Mesendoderm (in vitro differentiated cells): ENCODE results near the gene NT5C1B.

ENCODE experiments used
- DNase-seq: peaks from one replicate; pipeline ENCODE4 v3.0.0; 2013
- H2AK5ac ChIP-seq: 2 replicates; pipeline ENCODE4 v1.6.1; 2013; ENCODE audit warnings: low read length, inconsistent platforms
- H2BK120ac ChIP-seq: 2 replicates; pipeline ENCODE4 v1.6.1; 2013; ENCODE audit warnings: low read depth, mild to moderate bottlenecking, low read length, moderate library complexity, mixed read lengths
- H2BK15ac ChIP-seq: replicated peaks from 2 replicates; pipeline ENCODE4 v1.6.1; 2013; ENCODE audit warnings: low read depth, mild to moderate bottlenecking, moderate library complexity
- H2BK5ac ChIP-seq: 2 replicates; pipeline ENCODE4 v1.6.1; 2013; ENCODE audit warnings: low read length, inconsistent platforms
- H3K18ac ChIP-seq: 2 replicates; pipeline ENCODE4 v1.6.1; 2013; ENCODE audit warnings: mild to moderate bottlenecking, low read length, mixed read lengths
- H3K23ac ChIP-seq: one replicate; pipeline ENCODE4 v1.6.1; 2013; ENCODE audit warnings: low read length
- H3K27ac ChIP-seq: 2 replicates; pipeline ENCODE4 v1.5.1; 2013; ENCODE audit warnings: low read depth, mild to moderate bottlenecking, inconsistent platforms, low read length, moderate library complexity
- H3K27me3 ChIP-seq: 2 replicates; pipeline ENCODE4 v1.6.1; 2013; ENCODE audit warnings: low read length, control low read depth, mild to moderate bottlenecking, inconsistent platforms; ENCODE audit not compliant: insufficient read depth, poor library complexity
- H3K36me3 ChIP-seq: 2 replicates; pipeline ENCODE4 v1.6.1; 2013; ENCODE audit warnings: low read length, inconsistent platforms; ENCODE audit not compliant: control insufficient read depth, insufficient read depth
- H3K4ac ChIP-seq: one replicate; pipeline ENCODE4 v1.6.1; 2013; ENCODE audit warnings: low read depth, mild to moderate bottlenecking, low read length, moderate library complexity
- H3K4me1 ChIP-seq: 2 replicates; pipeline ENCODE4 v1.6.1; 2013; ENCODE audit warnings: low read depth, low read length, inconsistent platforms; ENCODE audit not compliant: control insufficient read depth
- H3K4me2 ChIP-seq: 2 replicates; pipeline ENCODE4 v1.6.1; 2013; ENCODE audit warnings: low read length
- H3K4me3 ChIP-seq: 2 replicates; pipeline ENCODE4 v1.5.1; 2013; ENCODE audit warnings: mild to moderate bottlenecking, low read length
- H3K56ac ChIP-seq: one replicate; pipeline ENCODE4 v1.6.1; 2013; ENCODE audit warnings: low read length
- H3K79me1 ChIP-seq: 2 replicates; pipeline ENCODE4 v1.6.1; 2013; ENCODE audit warnings: low read length, inconsistent platforms
- H3K79me2 ChIP-seq: 2 replicates; pipeline ENCODE4 v1.6.1; 2013; ENCODE audit warnings: mild to moderate bottlenecking, low read length; ENCODE audit not compliant: control insufficient read depth, insufficient read depth
- H3K9ac ChIP-seq: 2 replicates; pipeline ENCODE4 v1.6.1; 2013; ENCODE audit warnings: low read length, inconsistent platforms
- H4K5ac ChIP-seq: one replicate; pipeline ENCODE4 v1.6.1; 2013; ENCODE audit warnings: low read length
- H4K8ac ChIP-seq: one replicate; pipeline ENCODE4 v1.6.1; 2013; ENCODE audit warnings: low read depth, mild to moderate bottlenecking, control low read depth, low read length, moderate library complexity
- WGBS: extraction: QIAGEN DNeasy Blood & Tissue Kit; methylation state at CpG from one replicate; pipeline ENCODE4 v1.1.7; 2013; ENCODE audit warnings: low lambda C conversion rate, missing lambda C conversion rate; ENCODE audit not compliant: insufficient coverage; ENCODE audit errors: extremely low coverage; 5-methylcytosine and 5-hydroxymethylcytosine counted together

The NT5C1B gene

GRCh38 chr2:18578033-18578432 is 11.3 kb downstream of the NT5C1B start:
- Histone ChIP-seq H3K56ac (no peak overlapping the region), H3K27ac (no peak overlapping the region), H2BK5ac (no peak overlapping the region), H3K4ac (no peak overlapping the region), H3K23ac (no peak overlapping the region), H3K4me3 (no peak overlapping the region), H2BK15ac (no peak overlapping the region), H3K27me3 (no peaks in the 10 kb centered on the region), H2AK5ac (no peak overlapping the region), H3K4me2 (no peak overlapping the region), H2BK120ac (no peak overlapping the region), H3K18ac (no peak overlapping the region), H3K79me1 (no peaks in the 10 kb centered on the region), H4K5ac (no peak overlapping the region), H3K9ac (no peak overlapping the region), H4K8ac (no peak overlapping the region), H3K4me1 (no peaks in the 10 kb centered on the region), H3K36me3 (no peaks in the 10 kb centered on the region), H3K79me2 (no peaks in the 10 kb centered on the region)
- DNase-seq = no peak

- Histone ChIP-seq H2BK5ac (no peak overlapping the region), H3K18ac (no peak overlapping the region), H2BK15ac (no peak overlapping the region), H4K8ac (no peak overlapping the region), H3K56ac (no peak overlapping the region), H3K79me2 (no peaks in the 10 kb centered on the region), H3K4me2 (no peak overlapping the region), H3K9ac (no peak overlapping the region), H2BK120ac (no peak overlapping the region), H2AK5ac (no peak overlapping the region), H4K5ac (no peak overlapping the region), H3K23ac (no peak overlapping the region), H3K4me1 (no peaks in the 10 kb centered on the region), H3K27me3 (no peaks in the 10 kb centered on the region), H3K27ac (no peak overlapping the region), H3K4me3 (no peak overlapping the region), H3K4ac (no peak overlapping the region), H3K79me1 (no peaks in the 10 kb centered on the region), H3K36me3 (no peaks in the 10 kb centered on the region)
- peak; percentile 6 for DNase-seq
- WGBS = no CpG with 5 or more reads among the region's 1 CpG
Measured at GRCh38 chr2:18566145-18566769, 23.1 kb downstream of the NT5C1B start.

- peak overlapping the region; percentile 31 for H3K4me3 ChIP-seq
- no peak overlapping the region for H2BK15ac ChIP-seq
- no peak overlapping the region for H2BK5ac ChIP-seq
- no peak overlapping the region for H3K4ac ChIP-seq
- H3K56ac ChIP-seq = peak overlapping the region; percentile 87
- peaks cover 14% of the 10 kb centered on the region for H3K79me2 ChIP-seq
- no peak overlapping the region for H3K18ac ChIP-seq
- no peak overlapping the region for H4K8ac ChIP-seq
- no peak overlapping the region for H3K27ac ChIP-seq
- H3K79me1 ChIP-seq = peaks cover 4% of the 10 kb centered on the region
- H3K4me1 ChIP-seq = no peaks in the 10 kb centered on the region
- H2AK5ac ChIP-seq = no peak overlapping the region
- peak overlapping the region; percentile 5 for H4K5ac ChIP-seq
- no peak for DNase-seq
- no peaks in the 10 kb centered on the region for H3K27me3 ChIP-seq
- H3K36me3 ChIP-seq = no peaks in the 10 kb centered on the region
- no peak overlapping the region for H3K23ac ChIP-seq
- no peak overlapping the region for H2BK120ac ChIP-seq
- WGBS = no CpG with 5 or more reads among the region's 3 CpGs
- peak overlapping the region; percentile 65 for H3K4me2 ChIP-seq
- H3K9ac ChIP-seq = peak overlapping the region; percentile 72
Measured at GRCh38 chr2:18560797-18561085, 28.6 kb downstream of the NT5C1B start.

DNA sequence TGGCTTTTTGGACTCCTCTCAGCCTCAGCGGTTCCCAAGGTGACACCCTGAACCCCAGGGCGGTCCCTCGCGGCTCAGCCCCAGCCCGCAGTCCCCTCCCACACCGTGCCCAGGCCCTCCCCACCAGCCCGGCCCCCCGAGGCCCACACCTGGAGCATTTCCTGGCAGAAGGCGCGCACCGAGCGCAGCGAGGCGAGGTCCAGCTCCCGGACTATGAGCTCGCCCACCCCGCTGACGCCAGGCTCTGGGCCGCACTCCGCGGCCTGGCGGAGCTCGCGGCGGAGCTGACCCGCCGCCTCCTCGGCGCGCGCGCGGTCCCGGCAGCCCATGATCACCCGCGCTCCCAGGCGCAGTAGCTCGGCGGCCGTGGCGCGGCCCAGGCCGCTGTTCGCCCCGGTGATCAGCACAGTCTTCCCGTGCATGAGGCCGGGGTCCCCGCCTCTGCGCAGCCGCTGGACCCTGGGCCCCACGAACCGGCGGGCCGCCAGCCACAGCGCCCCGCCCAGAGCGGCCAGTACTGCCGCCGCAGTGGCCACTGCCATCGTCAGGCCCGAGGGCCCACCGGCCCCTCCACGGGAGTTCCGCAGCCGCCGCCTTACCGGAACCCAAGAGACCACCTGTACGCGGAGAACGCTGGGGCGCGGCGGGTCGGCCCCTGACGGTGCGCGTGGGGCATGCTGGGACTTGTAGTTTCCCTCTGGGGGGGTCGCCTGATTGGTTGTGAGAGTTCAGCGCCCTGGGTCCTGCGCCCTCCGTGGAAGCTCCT is 29.2 kb downstream of the NT5C1B start, which contains the start of gene RDH14:
RDH14 (minus strand) TSS at position 623 of the 766 bp plus-strand sequence; CDS start at position 542, 81 bp downstream.
- peak; percentile 96 for DNase-seq
- Histone ChIP-seq H3K56ac (peak within 1 kb of the TSS; percentile 93), H3K27ac (peak within 1 kb of the TSS; percentile 88), H4K5ac (peak within 1 kb of the TSS; percentile 5), H3K79me2 (peaks cover 14% of the 10 kb centered on the region), H3K4me1 (no peaks in the 10 kb centered on the region), H2BK15ac (no peak within 1 kb of the TSS), H3K4me2 (peak within 1 kb of the TSS; percentile 81), H3K4ac (peak within 1 kb of the TSS; percentile 94), H2BK5ac (no peak within 1 kb of the TSS), H2BK120ac (no peak within 1 kb of the TSS), H3K23ac (peak within 1 kb of the TSS; percentile 35), H2AK5ac (no peak within 1 kb of the TSS), H3K27me3 (no peaks in the 10 kb centered on the region), H3K18ac (peak within 1 kb of the TSS; percentile 33), H3K4me3 (peak within 1 kb of the TSS; percentile 81), H3K9ac (peak within 1 kb of the TSS; percentile 93), H3K36me3 (peaks cover 1% of the 10 kb centered on the region), H4K8ac (peak within 1 kb of the TSS; percentile 87), H3K79me1 (peaks cover 4% of the 10 kb centered on the region)
- no CpG with 5 or more reads among the region's 81 CpGs for WGBS

DNA sequence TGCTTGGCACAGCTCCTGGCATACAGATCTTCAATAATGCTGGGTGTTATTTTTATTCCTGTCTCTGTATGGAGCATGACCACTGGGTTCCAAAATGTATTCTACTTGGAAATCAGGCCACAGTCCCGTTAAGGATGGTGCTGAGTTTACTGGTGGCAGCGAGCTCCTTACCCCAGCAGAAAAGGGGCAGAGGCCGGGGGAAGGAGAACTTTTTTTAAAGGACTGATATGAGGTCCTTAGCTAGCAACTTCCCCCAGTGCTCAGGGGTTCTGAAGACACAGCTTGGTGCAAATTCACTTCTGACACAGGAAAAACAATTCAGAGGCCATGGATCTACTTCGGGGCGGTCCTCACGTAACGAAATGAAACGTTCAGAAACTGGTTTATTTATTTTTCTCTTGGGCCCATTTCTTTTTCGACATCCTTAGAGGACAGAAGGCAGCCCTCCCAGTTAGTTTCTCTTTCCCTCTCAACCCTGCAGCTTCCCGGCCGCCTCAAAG is 29.8 kb downstream of the NT5C1B start:
- Histone ChIP-seq H3K9ac (peak overlapping the region; percentile 93), H3K36me3 (peaks cover 3% of the 10 kb centered on the region), H4K8ac (no peak overlapping the region), H3K4ac (peak overlapping the region; percentile 94), H4K5ac (no peak overlapping the region), H3K79me2 (peaks cover 14% of the 10 kb centered on the region), H3K27me3 (no peaks in the 10 kb centered on the region), H3K79me1 (peaks cover 4% of the 10 kb centered on the region), H3K27ac (no peak overlapping the region), H3K4me2 (peak overlapping the region; percentile 81), H3K23ac (peak overlapping the region; percentile 35), H2BK5ac (no peak overlapping the region), H3K4me3 (peak overlapping the region; percentile 81), H2BK120ac (no peak overlapping the region), H2BK15ac (no peak overlapping the region), H3K4me1 (no peaks in the 10 kb centered on the region), H3K56ac (peak overlapping the region; percentile 93), H3K18ac (peak overlapping the region; percentile 33), H2AK5ac (no peak overlapping the region)
- no peak for DNase-seq
- no CpG with 5 or more reads among the region's 11 CpGs for WGBS
